Calu3 (cell line): ENCODE data around the gene CCNB3. TPM values are rescaled to one million over a fixed set of nuclear protein-coding genes. Genes with fewer than 3 reads are reported as not detected.

ENCODE experiments used
- BruUV-seq: library from RNA; stranded (reverse); fragments of 400-500 nt; replicated peaks from 2 replicates; lab custom pipeline; 2021; lab: Mats Ljungman, UMichigan
- CTCF ChIA-PET: fragments of 300-600 bp; sonication (Branson Sonifier 250); formaldehyde crosslinking; loops from one replicate; lab custom pipeline; 2022; ENCODE audit warnings: antibody characterized with exemption; lab: Charles Lee
- DNase-seq: peaks from one replicate; pipeline ENCODE4 v3.0.0; 2022
- H3K27ac Mint-ChIP-seq: one replicate; pipeline ENCODE4 v1.8.0; 2022; ENCODE audit warnings: mixed read lengths; ENCODE audit not compliant: unreplicated experiment
- H3K27me3 Mint-ChIP-seq: one replicate; pipeline ENCODE4 v1.8.0; 2022; ENCODE audit warnings: mixed read lengths; ENCODE audit not compliant: unreplicated experiment
- H3K36me3 Mint-ChIP-seq: one replicate; pipeline ENCODE4 v1.8.0; 2022; ENCODE audit warnings: mild to moderate bottlenecking, moderate library complexity, mixed read lengths; ENCODE audit not compliant: insufficient read depth, unreplicated experiment
- H3K4me1 Mint-ChIP-seq: one replicate; pipeline ENCODE4 v1.8.0; 2022; ENCODE audit warnings: mild to moderate bottlenecking, low read depth, mixed read lengths; ENCODE audit not compliant: unreplicated experiment
- H3K4me3 Mint-ChIP-seq: one replicate; pipeline ENCODE4 v1.8.0; 2022; ENCODE audit warnings: mild to moderate bottlenecking, low read depth, moderate library complexity, mixed read lengths; ENCODE audit not compliant: unreplicated experiment
- H3K9me3 Mint-ChIP-seq: one replicate; pipeline ENCODE4 v1.8.0; 2022; ENCODE audit warnings: low read depth, mixed read lengths; ENCODE audit not compliant: unreplicated experiment
- intact Hi-C: fragments of 100-400 bp; cut with micrococcal nuclease; formaldehyde crosslinking; loops from one replicate; pipeline ENCODE4 v1.10.0; 2022; ENCODE audit not compliant: unreplicated experiment
- total RNA-seq: library from RNA; stranded (reverse); gene quantifications from 2 replicates; pipeline ENCODE4 v1.2.3, GENCODE V29; 2022
- TF ChIP-seq, protein P1 (sequence below): fragments of 200-600 bp; IDR thresholded peaks from one replicate; pipeline ENCODE4 v1.8.0; 2022; ENCODE audit warnings: antibody characterized with exemption; ENCODE audit not compliant: unreplicated experiment

Gene CCNB3
- total RNA-seq, 1 experiment from 2014 or later: 0.73 TPM

DNA sequence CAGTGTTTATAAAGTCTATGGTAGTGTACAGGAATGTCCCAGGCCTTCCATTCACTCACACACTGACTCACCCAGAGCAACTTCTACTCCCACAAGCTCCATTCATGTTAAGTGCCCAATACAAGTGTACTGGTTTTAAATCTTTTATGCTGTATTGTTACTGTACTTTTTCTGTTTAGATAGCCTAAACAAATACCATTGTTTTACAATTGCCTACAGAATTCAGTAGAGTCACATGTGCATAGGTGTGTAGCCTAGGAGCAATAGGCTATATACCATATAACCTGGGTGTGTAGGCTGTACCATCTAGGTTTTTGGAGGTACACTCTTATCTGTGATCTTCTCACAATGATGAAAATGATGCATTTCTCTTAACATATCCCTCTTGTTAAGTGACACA, 139.4 kb downstream of the CCNB3 start:
- no peaks in the 10 kb centered on the region for H3K36me3 Mint-ChIP-seq

DNA sequence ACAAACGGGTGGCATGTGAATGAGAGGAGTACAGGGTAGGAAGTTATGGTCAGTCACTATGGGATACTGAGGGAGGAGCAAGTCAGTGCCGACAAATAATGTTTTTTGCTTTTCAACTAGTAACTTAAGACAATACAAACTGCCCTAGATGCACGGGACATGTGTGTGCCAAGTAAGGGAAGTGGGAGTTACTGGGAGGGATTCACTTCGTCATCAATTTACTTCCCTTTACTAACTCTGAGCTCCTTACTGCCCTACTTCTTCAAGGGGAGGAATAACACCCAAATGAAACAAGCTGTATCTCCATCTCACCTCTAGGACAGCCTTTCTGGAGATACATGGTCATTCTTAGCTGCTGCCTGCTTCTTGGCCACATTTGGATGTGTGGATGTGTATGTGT, 168.4 kb downstream of the CCNB3 start:
- H3K9me3 Mint-ChIP-seq: no peaks in the 10 kb centered on the region
- DNase-seq: no peak
- intact Hi-C loops: no loop called here
- BruUV-seq: no TSS peak
- H3K36me3 Mint-ChIP-seq: no peaks in the 10 kb centered on the region
- no peaks in the 10 kb centered on the region for H3K4me1 Mint-ChIP-seq
- H3K27me3 Mint-ChIP-seq: peaks cover 36% of the 10 kb centered on the region
- no peak overlapping the region for H3K4me3 Mint-ChIP-seq
- no peak overlapping the region for H3K27ac Mint-ChIP-seq
- CTCF ChIA-PET: no interaction called here
- TF ChIP-seq, protein P1, sequence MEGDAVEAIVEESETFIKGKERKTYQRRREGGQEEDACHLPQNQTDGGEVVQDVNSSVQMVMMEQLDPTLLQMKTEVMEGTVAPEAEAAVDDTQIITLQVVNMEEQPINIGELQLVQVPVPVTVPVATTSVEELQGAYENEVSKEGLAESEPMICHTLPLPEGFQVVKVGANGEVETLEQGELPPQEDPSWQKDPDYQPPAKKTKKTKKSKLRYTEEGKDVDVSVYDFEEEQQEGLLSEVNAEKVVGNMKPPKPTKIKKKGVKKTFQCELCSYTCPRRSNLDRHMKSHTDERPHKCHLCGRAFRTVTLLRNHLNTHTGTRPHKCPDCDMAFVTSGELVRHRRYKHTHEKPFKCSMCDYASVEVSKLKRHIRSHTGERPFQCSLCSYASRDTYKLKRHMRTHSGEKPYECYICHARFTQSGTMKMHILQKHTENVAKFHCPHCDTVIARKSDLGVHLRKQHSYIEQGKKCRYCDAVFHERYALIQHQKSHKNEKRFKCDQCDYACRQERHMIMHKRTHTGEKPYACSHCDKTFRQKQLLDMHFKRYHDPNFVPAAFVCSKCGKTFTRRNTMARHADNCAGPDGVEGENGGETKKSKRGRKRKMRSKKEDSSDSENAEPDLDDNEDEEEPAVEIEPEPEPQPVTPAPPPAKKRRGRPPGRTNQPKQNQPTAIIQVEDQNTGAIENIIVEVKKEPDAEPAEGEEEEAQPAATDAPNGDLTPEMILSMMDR: no peak

More for the DNA sequence above, 139.4 kb downstream of the CCNB3 start:
- TF ChIP-seq, protein P1: no peak
- H3K4me1 Mint-ChIP-seq: no peaks in the 10 kb centered on the region
- H3K27me3 Mint-ChIP-seq: peaks cover 23% of the 10 kb centered on the region
- intact Hi-C loops: no loop called here
- H3K9me3 Mint-ChIP-seq: no peaks in the 10 kb centered on the region
- H3K27ac Mint-ChIP-seq: no peak overlapping the region
- CTCF ChIA-PET: no interaction called here
- no TSS peak for BruUV-seq
- no peak for DNase-seq
- no peak overlapping the region for H3K4me3 Mint-ChIP-seq

DNA sequence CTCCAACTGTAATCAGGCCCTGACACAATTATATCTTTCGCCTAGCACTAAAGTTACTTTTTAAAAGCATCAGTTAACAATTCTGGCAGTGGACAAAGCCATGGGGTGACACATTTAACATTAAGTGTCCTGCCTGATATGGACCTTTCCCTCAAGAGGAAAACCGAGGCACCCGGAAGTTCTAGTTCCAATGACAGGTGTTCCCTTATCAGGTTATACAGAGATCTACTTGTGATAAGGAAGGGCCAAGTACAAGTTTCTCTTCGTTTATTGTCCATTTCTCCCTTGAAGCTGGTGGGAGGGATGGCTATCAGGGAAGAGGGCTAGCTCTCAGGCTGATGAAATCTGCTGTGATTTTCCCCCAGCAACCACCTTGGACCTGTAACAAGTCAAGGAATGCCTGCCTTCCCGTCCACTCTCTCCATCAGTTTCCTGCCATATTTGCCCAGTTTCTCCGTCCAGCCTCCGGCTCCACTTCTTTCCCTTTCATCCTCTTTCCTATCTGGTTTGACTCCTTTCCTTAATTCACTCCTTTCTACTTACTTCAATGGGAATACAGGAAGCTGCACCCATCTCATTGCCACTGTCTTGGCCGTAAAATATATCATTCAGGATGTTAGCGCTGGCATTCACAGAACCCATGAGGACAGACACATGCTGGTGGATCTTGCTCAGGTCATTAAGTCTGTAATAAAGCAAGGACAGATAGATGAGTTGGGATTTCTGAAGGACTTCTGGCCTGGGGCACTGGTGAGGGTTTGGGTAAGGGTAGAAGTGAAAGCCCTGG, 171.1 kb downstream of the CCNB3 start:
- no TSS peak for BruUV-seq
- CTCF ChIA-PET: no interaction called here

DNA sequence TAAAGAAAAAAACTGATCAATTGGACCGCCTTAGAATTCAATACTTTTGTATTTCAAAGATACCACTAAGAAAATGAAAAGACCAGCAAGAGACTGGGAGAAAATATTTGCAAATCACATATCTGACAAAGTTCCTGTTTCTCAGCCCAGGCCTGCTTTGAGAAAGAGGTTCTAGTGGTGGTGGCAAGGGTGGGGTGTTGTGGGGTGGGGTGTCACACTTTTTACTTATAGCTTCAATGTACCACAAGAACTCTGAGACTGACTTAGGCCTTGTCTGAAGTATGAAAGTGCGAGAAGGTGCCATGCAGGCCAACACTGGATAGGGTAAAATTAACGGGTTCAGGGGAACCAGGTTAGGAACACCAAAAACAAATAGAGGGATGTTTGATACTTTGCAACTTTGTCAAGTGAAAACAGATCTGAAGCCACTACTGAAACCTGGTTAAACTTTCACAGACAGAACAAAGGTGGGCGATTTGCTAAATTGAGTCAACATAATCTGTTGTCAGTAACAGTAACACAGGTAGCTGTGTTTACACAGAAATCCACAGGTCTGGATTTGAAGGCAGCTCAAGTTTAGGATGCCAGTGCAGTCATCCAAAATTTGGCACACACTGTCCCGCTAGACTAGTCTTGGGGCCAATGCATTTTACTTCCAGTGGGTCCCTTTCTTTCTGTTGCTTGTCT, 177.3 kb downstream of the CCNB3 start:
- no peak overlapping the region for H3K27ac Mint-ChIP-seq
- DNase-seq: no peak
- no peaks in the 10 kb centered on the region for H3K9me3 Mint-ChIP-seq
- no peaks in the 10 kb centered on the region for H3K4me1 Mint-ChIP-seq
- intact Hi-C loops: no loop called here
- no TSS peak for BruUV-seq
- H3K4me3 Mint-ChIP-seq: no peak overlapping the region
- CTCF ChIA-PET: no interaction called here
- TF ChIP-seq, protein P1: no peak
- H3K36me3 Mint-ChIP-seq: no peaks in the 10 kb centered on the region
- peaks cover 39% of the 10 kb centered on the region for H3K27me3 Mint-ChIP-seq

More for the DNA sequence above, 171.1 kb downstream of the CCNB3 start:
- Mint-ChIP-seq H3K4me3 (no peak overlapping the region), H3K27ac (no peak overlapping the region), H3K9me3 (no peaks in the 10 kb centered on the region), H3K4me1 (no peaks in the 10 kb centered on the region), H3K36me3 (no peaks in the 10 kb centered on the region), H3K27me3 (peaks cover 18% of the 10 kb centered on the region)
- DNase-seq: no peak
- TF ChIP-seq, protein P1: no peak
- intact Hi-C loops: no loop called here
